ENCODE measurements around the gene DUSP3. TPM values are rescaled to one million over a fixed set of nuclear protein-coding genes. Genes with fewer than 3 reads are reported as not detected.

The DUSP3 gene
- polyA plus RNA-seq, 4 donors: 31.1 to 88.6 (median 72.2) TPM

DNA sequence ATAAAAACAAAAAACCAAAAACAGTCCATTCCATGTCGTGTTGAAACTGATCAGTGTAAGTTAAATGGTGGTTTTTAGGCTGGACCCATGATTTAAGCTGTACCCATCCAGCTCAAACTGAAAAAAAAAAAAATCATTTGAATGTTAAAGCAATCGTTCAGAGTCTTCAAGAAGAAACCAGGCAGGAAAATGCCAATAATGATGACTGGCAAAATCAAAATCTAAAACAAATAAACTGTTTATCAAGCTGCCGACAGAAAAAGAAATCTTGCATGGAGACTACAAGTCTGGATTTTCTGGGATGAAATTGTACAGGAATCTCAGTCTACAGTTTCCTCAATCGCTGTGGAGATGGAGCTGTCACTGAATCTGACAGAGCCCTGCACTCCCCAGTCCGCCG, 60.9 kb downstream of the DUSP3 start:
- DNase-seq: no peak
- H3K9me3 ChIP-seq (ENCODE audit: control insufficient read depth in 2 of 2, insufficient read depth in 1 of 2, low read depth in 1 of 2, low read length in 1 of 2): no peaks in the 10 kb centered on the region
- no peak overlapping the region for H3K27ac ChIP-seq (ENCODE audit: low read depth in 1 of 3, low read length in 2 of 3)
- no peaks in the 10 kb centered on the region for H3K36me3 ChIP-seq (ENCODE audit: control insufficient read depth in 3 of 3, insufficient read depth in 2 of 3, low read depth in 1 of 3, low read length in 3 of 3)
- peaks cover 0 to 9% (median 7%) of the 10 kb centered on the region in 3 donors for H3K4me1 ChIP-seq (ENCODE audit: control insufficient read depth in 3 of 3, insufficient read depth in 2 of 3, low read depth in 1 of 3, low read length in 2 of 3)
- peaks cover 0 to 26% (median 0%) of the 10 kb centered on the region in 3 donors for H3K27me3 ChIP-seq (ENCODE audit: control insufficient read depth in 3 of 3, insufficient read depth in 3 of 3, low read length in 3 of 3)
- WGBS, 3 donors: 71% methylated on average over 6 of the region's 6 CpGs
- H3K4me3 ChIP-seq (ENCODE audit: low read depth in 1 of 3, low read length in 3 of 3): no peak overlapping the region
- FAIRE-seq: no peak

Other genes starting within 250 kb of the DUSP3 start
- 10 to 100 TPM in 1 of 4 donors, 1 to 10 TPM in 3; 1.3 to 16.4 (median 4.5) TPM for gene ETV4, start 232.6 kb downstream of the DUSP3 start, polyA plus RNA-seq
- gene MEOX1, start 117.1 kb downstream of the DUSP3 start, polyA plus RNA-seq: 1 to 10 TPM in 2 of 4 donors, not detected in 2; 2.6 to 7.1 TPM
- under 1 TPM in 1 of 4 donors, not detected in 3; 0.04 TPM for gene SOST, start 20.2 kb downstream of the DUSP3 start, polyA plus RNA-seq
- gene CFAP97D1, start 1.5 kb upstream of the DUSP3 start, polyA plus RNA-seq: under 1 TPM in 1 of 4 donors, not detected in 3; 0.03 TPM
- 1 to 10 TPM; 1.2 to 5.4 (median 2.6) TPM for gene MPP3, start 54.2 kb upstream of the DUSP3 start, polyA plus RNA-seq
- gene CD300LG, start 68.2 kb upstream of the DUSP3 start, polyA plus RNA-seq: 1 to 10 TPM in 1 of 4 donors, under 1 TPM in 2, not detected in 1; 0.30 to 2.0 (median 0.81) TPM
- gene MPP2, start 128.6 kb upstream of the DUSP3 start, polyA plus RNA-seq: 1 to 10 TPM in 2 of 4 donors, under 1 TPM in 1, not detected in 1; 0.27 to 1.8 (median 1.1) TPM
- gene PPY, start 163.5 kb upstream of the DUSP3 start, polyA plus RNA-seq: 1 to 10 TPM in 1 of 4 donors, not detected in 3; 5.5 TPM
- 100 to 1,000 TPM in 1 of 4 donors, 10 to 100 TPM in 1, 1 to 10 TPM in 1, not detected in 1; 1.8 to 192 (median 10.5) TPM for gene PYY, start 175.0 kb upstream of the DUSP3 start, polyA plus RNA-seq
- gene NAGS, start 225.6 kb upstream of the DUSP3 start, polyA plus RNA-seq: 10 to 100 TPM; 16.8 to 58.6 (median 50.6) TPM
- 10 to 100 TPM; 11.3 to 47.5 (median 27.7) TPM for gene TMEM101, start 236.0 kb upstream of the DUSP3 start, polyA plus RNA-seq